AG04450 (cell line): ENCODE measurements around the gene CNOT9. TPM values are rescaled to one million over a fixed set of nuclear protein-coding genes. Genes with fewer than 3 reads are reported as not detected.

Experiments
- CTCF ChIA-PET: fragments of 300-600, 350-600 bp; formaldehyde crosslinking; extraction: SDS; loops from one replicate; lab custom pipeline; 2022; ENCODE audit warnings: antibody characterized with exemption, inconsistent platforms; lab: Charles Lee
- POLR2A ChIA-PET: fragments of 350-600 bp; formaldehyde crosslinking; extraction: SDS; loops from one replicate; lab custom pipeline; 2021; ENCODE audit warnings: antibody characterized with exemption, inconsistent platforms; lab: Yijun Ruan, JAX
- DNase-seq: peaks from one replicate; pipeline ENCODE4 v3.0.0-alpha.2; 2011; ENCODE audit warnings: low read depth, low spot score
- H3K27ac ChIP-seq: one replicate; pipeline ENCODE4 v1.5.1; 2012; ENCODE audit warnings: low read depth, low read length, control low read depth
- H3K27me3 ChIP-seq: one replicate; pipeline ENCODE4 v1.6.0; 2012; ENCODE audit warnings: low read length; ENCODE audit not compliant: control insufficient read depth, insufficient read depth
- H3K4me3 ChIP-seq: 2 replicates; pipeline ENCODE4 v1.5.1; 2011; ENCODE audit warnings: mild to moderate bottlenecking, low read depth, low read length, control low read depth
- H3K9me3 ChIP-seq: 2 replicates; pipeline ENCODE4 v1.5.1; 2012; ENCODE audit warnings: low read length; ENCODE audit not compliant: control insufficient read depth, insufficient read depth
- polyA plus RNA-seq: library from polyadenylated mRNA; depleted of rRNA; stranded (reverse); fragments of >200 nt; gene quantifications from 2 replicates; pipeline ENCODE4 v1.2.3, GENCODE V29; 2011
- TF ChIP-seq, protein P1 (sequence below): IDR thresholded peaks from 2 replicates; pipeline ENCODE4 v1.5.1; 2011; ENCODE audit warnings: low read depth, low read length, control low read depth, inconsistent platforms

The CNOT9 gene
- polyA plus RNA-seq, 1 experiment = 77.1 TPM

DNA sequence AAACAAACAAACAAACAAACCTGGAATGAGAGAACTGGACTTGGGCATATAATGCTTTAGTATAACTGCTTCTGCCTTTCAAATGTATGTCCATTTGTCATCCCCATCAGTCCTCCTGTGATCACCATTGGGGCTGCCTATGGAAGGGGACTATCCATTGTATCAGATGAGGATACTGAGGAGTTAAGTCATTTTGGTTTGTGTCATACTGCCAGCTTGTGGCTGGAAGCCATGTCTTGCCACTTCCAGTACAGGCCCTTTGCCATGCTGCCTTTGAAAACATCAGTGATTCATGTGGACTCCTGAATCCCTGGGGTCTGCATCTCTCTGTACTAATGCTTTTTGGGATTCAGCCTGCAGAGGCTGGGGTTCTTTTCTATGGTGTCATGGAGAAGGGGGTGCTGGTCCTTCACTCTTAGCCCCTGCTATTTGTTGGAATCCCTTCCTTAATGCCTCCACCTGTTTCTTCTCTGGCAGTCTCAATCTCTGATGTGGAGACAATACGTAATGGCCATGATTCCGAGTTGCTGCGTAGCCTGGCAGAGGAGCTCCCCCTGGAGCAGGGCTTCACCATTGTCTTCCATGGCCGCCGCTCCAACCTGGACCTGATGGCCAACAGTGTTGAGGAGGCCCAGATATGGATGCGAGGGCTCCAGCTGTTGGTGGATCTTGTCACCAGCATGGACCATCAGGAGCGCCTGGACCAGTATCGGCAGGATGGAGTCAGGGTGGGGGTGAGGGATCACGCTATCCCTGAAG, 49.6 kb downstream of the CNOT9 start:
- Histone ChIP-seq H3K4me3 (no peak overlapping the region), H3K27ac (no peak overlapping the region), H3K27me3 (no peaks in the 10 kb centered on the region), H3K9me3 (no peaks in the 10 kb centered on the region)
- ChIA-PET POLR2A (no interaction called here), CTCF (no interaction called here)
- no peak for DNase-seq
- TF ChIP-seq, protein P1, sequence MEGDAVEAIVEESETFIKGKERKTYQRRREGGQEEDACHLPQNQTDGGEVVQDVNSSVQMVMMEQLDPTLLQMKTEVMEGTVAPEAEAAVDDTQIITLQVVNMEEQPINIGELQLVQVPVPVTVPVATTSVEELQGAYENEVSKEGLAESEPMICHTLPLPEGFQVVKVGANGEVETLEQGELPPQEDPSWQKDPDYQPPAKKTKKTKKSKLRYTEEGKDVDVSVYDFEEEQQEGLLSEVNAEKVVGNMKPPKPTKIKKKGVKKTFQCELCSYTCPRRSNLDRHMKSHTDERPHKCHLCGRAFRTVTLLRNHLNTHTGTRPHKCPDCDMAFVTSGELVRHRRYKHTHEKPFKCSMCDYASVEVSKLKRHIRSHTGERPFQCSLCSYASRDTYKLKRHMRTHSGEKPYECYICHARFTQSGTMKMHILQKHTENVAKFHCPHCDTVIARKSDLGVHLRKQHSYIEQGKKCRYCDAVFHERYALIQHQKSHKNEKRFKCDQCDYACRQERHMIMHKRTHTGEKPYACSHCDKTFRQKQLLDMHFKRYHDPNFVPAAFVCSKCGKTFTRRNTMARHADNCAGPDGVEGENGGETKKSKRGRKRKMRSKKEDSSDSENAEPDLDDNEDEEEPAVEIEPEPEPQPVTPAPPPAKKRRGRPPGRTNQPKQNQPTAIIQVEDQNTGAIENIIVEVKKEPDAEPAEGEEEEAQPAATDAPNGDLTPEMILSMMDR = no peak

DNA sequence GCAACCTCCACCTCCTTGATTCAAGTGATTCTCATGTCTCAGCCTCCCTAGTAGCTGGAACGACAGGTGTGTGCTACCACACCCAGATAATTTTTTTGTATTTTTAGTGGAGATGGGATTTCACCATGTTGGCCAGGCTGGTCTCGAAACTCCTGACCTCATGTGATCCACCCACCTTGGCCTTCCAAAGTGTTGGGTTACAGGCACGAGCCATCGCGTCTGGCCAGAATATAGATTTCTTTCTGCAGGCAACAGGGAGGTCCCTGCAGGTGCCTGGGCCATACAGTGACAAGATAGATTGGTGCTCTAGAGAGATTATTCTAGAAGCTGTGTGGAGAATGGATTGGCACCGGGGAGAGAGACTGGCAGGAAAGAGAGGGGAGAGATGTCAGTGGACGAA, 52.4 kb downstream of the CNOT9 start:
- ChIA-PET POLR2A (no interaction called here), CTCF (interaction anchor here (0.7 kb wide), 1 partner anchor 23 kb away, joined by 11 read pairs; no protein-coding TSS in a partner anchor)
- Histone ChIP-seq H3K9me3 (no peaks in the 10 kb centered on the region), H3K27me3 (no peaks in the 10 kb centered on the region), H3K4me3 (no peak overlapping the region), H3K27ac (no peak overlapping the region)
- TF ChIP-seq, protein P1 = no peak
- DNase-seq = no peak

DNA sequence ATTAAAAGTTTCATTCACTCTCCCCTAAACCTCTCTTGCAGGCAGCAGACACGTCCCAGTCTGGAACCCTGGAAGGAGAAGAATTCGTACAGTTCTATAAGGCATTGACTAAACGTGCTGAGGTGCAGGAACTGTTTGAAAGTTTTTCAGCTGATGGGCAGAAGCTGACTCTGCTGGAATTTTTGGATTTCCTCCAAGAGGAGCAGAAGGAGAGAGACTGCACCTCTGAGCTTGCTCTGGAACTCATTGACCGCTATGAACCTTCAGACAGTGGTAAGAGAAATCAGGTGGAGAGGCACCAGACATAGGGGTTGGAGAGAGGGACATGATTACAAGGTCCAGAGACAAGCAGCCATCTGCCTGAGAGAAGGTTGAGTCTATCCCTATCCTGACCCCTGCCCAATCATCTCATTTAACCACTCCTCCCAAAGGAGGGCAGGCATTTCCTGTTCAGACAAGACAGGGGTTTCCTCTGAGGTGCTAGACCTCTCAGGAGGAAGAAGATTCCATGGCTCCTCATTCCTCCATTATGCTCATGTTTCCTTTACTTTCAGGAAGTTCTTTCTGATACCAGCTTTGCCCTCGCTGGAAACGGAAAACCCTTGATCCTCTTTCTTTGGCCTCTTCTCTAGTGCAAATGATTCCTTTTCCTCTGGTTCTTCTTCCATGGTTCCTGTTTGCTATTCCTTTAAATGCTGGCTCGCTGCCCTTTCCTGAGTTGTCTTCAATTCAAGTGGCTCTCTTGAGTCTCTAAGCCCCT, 54.1 kb downstream of the CNOT9 start:
- Histone ChIP-seq H3K9me3 (no peaks in the 10 kb centered on the region), H3K4me3 (no peak overlapping the region), H3K27me3 (no peaks in the 10 kb centered on the region), H3K27ac (no peak overlapping the region)
- no peak for DNase-seq
- CTCF ChIA-PET = interaction anchor here (0.7 kb wide), 1 partner anchor 28 kb away, joined by 4 read pairs; no protein-coding TSS in a partner anchor
- TF ChIP-seq, protein P1 = no peak
- POLR2A ChIA-PET = interaction anchor here (0.9 kb wide), 1 partner anchor 15 kb away, joined by 4 read pairs; the partner anchor contains the start of gene PLCD4

DNA sequence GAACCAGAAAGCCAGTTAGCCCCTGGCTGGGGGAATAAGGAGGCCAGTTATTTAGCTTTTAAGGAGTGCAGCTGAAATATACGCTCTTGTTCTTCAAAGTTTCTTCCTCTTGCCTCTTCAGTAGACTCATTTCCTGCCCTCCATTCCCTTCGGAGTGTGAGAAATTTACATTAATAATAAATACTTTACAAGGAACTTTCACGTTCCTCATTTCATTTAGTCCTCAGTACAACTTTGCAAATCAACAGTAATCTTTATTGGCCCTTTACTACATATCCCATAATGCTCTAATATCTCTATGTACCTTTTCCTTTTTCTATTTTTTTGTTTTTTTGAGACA, 54.7 kb downstream of the CNOT9 start:
- ChIA-PET POLR2A (interaction anchor here (0.9 kb wide), 1 partner anchor 15 kb away, joined by 4 read pairs; the partner anchor contains the start of gene PLCD4), CTCF (no interaction called here)
- H3K4me3 ChIP-seq = no peak overlapping the region
- no peaks in the 10 kb centered on the region for H3K27me3 ChIP-seq
- DNase-seq = no peak
- TF ChIP-seq, protein P1 = no peak
- H3K9me3 ChIP-seq = no peaks in the 10 kb centered on the region
- H3K27ac ChIP-seq = no peak overlapping the region

DNA sequence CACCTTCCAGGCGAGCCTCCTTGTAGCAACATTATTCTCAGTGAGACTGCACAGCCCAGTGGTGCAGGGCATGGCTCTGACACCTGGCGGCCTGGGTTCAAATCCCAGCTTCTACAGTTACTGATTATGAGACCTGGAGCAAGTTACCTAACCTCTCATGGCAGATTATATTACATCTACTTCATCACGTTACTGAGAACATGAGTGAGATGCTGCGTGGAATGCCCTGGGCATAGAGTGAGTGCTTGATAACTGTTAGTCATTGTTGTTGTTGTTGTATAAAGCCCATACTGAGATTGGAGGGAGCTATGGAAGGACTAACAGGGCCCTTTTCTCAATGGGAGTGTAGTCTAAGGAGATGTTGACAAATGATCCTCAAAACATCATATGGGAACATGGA, 57.7 kb downstream of the CNOT9 start:
- H3K9me3 ChIP-seq = no peaks in the 10 kb centered on the region
- CTCF ChIA-PET = no interaction called here
- DNase-seq = no peak
- POLR2A ChIA-PET = interaction anchor here (0.7 kb wide), 1 partner anchor 20 kb away, joined by 3 read pairs; no protein-coding TSS in a partner anchor
- no peak overlapping the region for H3K27ac ChIP-seq
- H3K27me3 ChIP-seq = no peaks in the 10 kb centered on the region
- no peak overlapping the region for H3K4me3 ChIP-seq
- TF ChIP-seq, protein P1 = no peak
